Fibroblast of pulmonary artery (primary cell): Measurements from ENCODE around the gene POU2F1.

Experiments
- DNase-seq: peaks from one replicate; pipeline ENCODE4 v3.0.0-alpha.2; 2010; ENCODE audit warnings: low read depth
- H3K4me3 ChIP-seq: replicated peaks from 2 replicates; pipeline ENCODE4 v1.5.1; 2011; ENCODE audit warnings: low read depth, mild to moderate bottlenecking, control low read depth, low read length, moderate library complexity
- TF ChIP-seq, protein P1 (sequence below): IDR thresholded peaks from 2 replicates; pipeline ENCODE4 v1.5.1; 2011; ENCODE audit warnings: mild to moderate bottlenecking, control low read depth, low read length, inconsistent platforms; ENCODE audit errors: missing control alignments

The POU2F1 gene

DNA sequence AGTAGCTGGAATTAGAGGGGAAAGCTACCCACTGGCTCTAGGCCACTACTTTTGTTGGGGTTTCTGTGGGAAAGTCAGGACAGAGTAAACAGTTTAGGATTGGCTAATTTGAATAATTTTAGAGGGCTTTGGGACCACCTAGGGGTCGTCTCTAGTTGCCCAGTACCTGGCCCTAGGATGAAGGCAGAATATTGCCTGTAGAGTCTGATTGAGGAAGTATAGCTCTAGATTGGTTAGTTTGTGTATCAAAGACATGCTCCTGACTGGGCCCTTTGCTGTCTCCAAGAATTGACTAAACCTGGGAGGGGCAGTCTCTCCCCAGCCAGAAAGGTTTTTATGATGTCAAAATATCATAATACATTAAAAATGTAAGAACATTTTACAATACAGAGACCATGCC is 142.0 kb downstream of the POU2F1 start:
- no peak overlapping the region for H3K4me3 ChIP-seq
- TF ChIP-seq, protein P1, sequence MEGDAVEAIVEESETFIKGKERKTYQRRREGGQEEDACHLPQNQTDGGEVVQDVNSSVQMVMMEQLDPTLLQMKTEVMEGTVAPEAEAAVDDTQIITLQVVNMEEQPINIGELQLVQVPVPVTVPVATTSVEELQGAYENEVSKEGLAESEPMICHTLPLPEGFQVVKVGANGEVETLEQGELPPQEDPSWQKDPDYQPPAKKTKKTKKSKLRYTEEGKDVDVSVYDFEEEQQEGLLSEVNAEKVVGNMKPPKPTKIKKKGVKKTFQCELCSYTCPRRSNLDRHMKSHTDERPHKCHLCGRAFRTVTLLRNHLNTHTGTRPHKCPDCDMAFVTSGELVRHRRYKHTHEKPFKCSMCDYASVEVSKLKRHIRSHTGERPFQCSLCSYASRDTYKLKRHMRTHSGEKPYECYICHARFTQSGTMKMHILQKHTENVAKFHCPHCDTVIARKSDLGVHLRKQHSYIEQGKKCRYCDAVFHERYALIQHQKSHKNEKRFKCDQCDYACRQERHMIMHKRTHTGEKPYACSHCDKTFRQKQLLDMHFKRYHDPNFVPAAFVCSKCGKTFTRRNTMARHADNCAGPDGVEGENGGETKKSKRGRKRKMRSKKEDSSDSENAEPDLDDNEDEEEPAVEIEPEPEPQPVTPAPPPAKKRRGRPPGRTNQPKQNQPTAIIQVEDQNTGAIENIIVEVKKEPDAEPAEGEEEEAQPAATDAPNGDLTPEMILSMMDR, result no peak
- DNase-seq, result no peak

DNA sequence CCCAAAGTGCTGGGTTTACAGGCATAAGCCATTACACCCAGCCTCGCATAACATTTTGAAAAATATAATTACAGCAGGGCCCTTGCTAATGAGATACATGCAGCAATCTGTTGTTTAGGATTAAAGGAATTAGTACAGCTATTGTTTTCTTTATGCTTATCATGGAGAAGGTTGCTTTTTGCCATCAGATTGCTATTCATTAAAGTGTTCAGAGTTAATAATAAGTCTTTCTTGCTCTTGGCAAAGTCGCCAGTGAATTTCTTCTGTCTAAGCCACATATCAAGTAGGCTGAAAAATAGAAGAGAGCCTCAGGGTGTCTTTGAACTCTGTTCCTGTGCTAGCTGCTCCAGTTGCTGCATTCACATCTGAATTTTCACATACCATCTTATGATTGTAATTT is 144.1 kb downstream of the POU2F1 start:
- TF ChIP-seq, protein P1, result no peak
- no peak overlapping the region for H3K4me3 ChIP-seq
- DNase-seq, result no peak

DNA sequence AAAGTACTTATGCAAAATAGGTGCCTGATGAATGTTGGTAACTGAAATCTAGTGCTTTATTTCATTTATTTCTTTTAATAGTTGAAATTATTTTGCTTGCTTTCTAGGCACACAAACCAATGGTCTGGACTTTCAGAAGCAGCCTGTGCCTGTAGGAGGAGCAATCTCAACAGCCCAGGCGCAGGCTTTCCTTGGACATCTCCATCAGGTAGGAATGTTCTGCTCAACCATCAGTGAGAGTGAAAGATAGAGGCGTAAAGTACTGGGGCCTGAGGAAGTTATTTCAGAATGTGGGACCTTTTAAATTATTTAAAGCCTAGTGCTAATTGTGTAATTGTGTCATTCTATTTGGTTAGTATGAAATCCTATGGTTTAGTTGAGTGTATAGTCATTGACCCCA is 144.7 kb downstream of the POU2F1 start:
- TF ChIP-seq, protein P1, result no peak

DNA sequence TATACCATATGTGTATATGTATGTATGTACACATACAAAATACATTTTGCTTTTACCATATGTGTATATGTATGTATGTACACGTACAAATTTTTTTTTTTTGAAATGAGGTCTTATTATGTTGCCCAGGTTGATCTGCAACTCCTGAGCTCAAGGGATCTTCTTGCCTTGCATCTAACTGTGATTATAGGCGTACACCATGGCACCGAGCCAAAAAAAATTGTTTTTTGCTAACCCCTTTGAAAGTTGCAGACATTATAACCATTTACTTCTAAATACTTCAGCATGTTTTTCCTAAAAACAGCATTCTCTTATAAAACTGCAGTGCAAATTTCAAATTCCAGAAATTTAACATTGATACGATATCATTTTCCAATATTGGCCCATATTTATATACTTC is 147.0 kb downstream of the POU2F1 start:
- no peak for DNase-seq
- no peak overlapping the region for H3K4me3 ChIP-seq
- TF ChIP-seq, protein P1, result no peak

More for the DNA sequence above, 144.7 kb downstream of the POU2F1 start:
- H3K4me3 ChIP-seq, result no peak overlapping the region
- no peak for DNase-seq

DNA sequence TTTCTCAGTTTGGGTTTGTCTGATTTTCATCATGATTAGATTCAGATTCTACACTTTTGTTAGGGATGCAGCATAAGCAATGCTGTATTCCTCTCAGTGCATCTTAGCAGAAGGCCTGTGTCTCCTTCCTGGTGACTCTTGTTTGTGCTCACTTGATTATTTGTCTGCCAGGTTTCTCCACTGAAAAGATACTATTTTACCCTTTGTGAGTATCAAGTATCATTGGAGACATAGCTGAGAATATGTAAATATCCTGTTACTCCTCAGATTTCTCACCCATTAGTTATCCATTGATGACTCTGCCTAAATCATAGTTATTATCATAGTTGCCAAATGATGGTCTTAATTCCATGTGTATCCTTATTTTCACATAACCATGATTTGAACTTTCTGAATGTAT is 148.5 kb downstream of the POU2F1 start:
- no peak for DNase-seq

DNA sequence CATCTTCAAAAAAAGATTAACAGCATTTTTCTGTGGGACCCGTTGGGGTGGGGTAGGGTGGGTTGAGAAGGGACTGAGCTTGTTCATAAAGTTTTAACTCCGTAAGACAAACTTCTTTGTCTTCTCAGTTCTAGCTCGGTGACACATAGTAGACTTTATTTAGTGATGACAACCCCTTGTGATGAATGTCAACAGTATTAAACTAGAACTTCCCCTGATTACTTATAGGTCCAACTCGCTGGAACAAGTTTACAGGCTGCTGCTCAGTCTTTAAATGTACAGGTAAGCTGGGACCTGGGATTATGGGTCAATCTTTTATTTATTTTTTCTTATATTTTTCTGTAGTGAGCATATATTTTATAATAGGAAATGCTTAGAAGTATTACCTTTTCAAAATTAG is 149.2 kb downstream of the POU2F1 start:
- TF ChIP-seq, protein P1, result no peak
- H3K4me3 ChIP-seq, result no peak overlapping the region
- no peak for DNase-seq

More for the DNA sequence above, 148.5 kb downstream of the POU2F1 start:
- H3K4me3 ChIP-seq, result no peak overlapping the region
- TF ChIP-seq, protein P1, result no peak

DNA sequence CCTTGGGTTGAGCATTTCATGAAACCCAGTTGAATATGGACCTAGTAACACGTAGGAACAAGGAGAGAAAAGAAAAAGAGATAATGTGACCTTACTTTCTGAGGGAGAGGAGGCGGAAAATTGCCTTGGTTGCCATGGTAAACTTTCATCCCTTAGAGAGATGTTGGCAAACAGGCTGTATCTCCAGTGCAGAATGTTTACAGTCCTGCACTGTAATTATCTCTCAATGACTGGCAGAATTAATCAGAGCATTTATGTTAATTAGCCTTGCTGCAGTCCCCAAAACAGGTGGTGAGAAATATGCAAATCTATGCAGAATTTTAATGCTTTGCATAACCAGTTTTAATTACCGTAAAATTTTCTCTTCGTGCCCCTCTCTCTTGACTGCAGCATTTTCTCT is 150.3 kb downstream of the POU2F1 start:
- TF ChIP-seq, protein P1, result no peak
- DNase-seq, result no peak
- no peak overlapping the region for H3K4me3 ChIP-seq
